22Rv1 (cell line): ENCODE data around the gene APPL2.

ENCODE experiments used
- ZFX ChIP-seq: fragments of 450-650 bp; IDR thresholded peaks from 2 replicates; pipeline ENCODE4 v1.6.1; 2017; ENCODE audit warnings: antibody characterized with exemption, borderline replicate concordance
- TF ChIP-seq, protein P1 (sequence below): fragments of 450-650 bp; IDR thresholded peaks from 2 replicates; pipeline ENCODE4 v1.5.1; 2017; ENCODE audit warnings: mild to moderate bottlenecking

- TF ChIP-seq, protein P1, sequence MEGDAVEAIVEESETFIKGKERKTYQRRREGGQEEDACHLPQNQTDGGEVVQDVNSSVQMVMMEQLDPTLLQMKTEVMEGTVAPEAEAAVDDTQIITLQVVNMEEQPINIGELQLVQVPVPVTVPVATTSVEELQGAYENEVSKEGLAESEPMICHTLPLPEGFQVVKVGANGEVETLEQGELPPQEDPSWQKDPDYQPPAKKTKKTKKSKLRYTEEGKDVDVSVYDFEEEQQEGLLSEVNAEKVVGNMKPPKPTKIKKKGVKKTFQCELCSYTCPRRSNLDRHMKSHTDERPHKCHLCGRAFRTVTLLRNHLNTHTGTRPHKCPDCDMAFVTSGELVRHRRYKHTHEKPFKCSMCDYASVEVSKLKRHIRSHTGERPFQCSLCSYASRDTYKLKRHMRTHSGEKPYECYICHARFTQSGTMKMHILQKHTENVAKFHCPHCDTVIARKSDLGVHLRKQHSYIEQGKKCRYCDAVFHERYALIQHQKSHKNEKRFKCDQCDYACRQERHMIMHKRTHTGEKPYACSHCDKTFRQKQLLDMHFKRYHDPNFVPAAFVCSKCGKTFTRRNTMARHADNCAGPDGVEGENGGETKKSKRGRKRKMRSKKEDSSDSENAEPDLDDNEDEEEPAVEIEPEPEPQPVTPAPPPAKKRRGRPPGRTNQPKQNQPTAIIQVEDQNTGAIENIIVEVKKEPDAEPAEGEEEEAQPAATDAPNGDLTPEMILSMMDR: no peak
- no peak for TF ChIP-seq ZFX
These were observed 7.5 kb downstream of the APPL2 start for GRCh38 chr12:105228494-105228893.
